AG04450 (cell line): ENCODE results near the gene TOX2. TPM values are rescaled to one million over a fixed set of nuclear protein-coding genes. Genes with fewer than 3 reads are reported as not detected.

Experiments used
- CTCF ChIA-PET: fragments of 300-600, 350-600 bp; formaldehyde crosslinking; extraction: SDS; loops from one replicate; lab custom pipeline; 2022; ENCODE audit warnings: antibody characterized with exemption, inconsistent platforms; lab: Charles Lee
- POLR2A ChIA-PET: fragments of 350-600 bp; formaldehyde crosslinking; extraction: SDS; loops from one replicate; lab custom pipeline; 2021; ENCODE audit warnings: antibody characterized with exemption, inconsistent platforms; lab: Yijun Ruan, JAX
- DNase-seq: peaks from one replicate; pipeline ENCODE4 v3.0.0-alpha.2; 2011; ENCODE audit warnings: low read depth, low spot score
- H3K27ac ChIP-seq: one replicate; pipeline ENCODE4 v1.5.1; 2012; ENCODE audit warnings: low read depth, low read length, control low read depth
- H3K27me3 ChIP-seq: one replicate; pipeline ENCODE4 v1.6.0; 2012; ENCODE audit warnings: low read length; ENCODE audit not compliant: control insufficient read depth, insufficient read depth
- H3K4me3 ChIP-seq: 2 replicates; pipeline ENCODE4 v1.5.1; 2011; ENCODE audit warnings: mild to moderate bottlenecking, low read depth, low read length, control low read depth
- H3K9me3 ChIP-seq: 2 replicates; pipeline ENCODE4 v1.5.1; 2012; ENCODE audit warnings: low read length; ENCODE audit not compliant: control insufficient read depth, insufficient read depth
- polyA plus RNA-seq: library from polyadenylated mRNA; depleted of rRNA; stranded (reverse); fragments of >200 nt; gene quantifications from 2 replicates; pipeline ENCODE4 v1.2.3, GENCODE V29; 2011
- TF ChIP-seq, protein P1 (sequence below): IDR thresholded peaks from 2 replicates; pipeline ENCODE4 v1.5.1; 2011; ENCODE audit warnings: low read depth, low read length, control low read depth, inconsistent platforms

The TOX2 gene
- polyA plus RNA-seq, 1 experiment = 10.6 TPM

DNA sequence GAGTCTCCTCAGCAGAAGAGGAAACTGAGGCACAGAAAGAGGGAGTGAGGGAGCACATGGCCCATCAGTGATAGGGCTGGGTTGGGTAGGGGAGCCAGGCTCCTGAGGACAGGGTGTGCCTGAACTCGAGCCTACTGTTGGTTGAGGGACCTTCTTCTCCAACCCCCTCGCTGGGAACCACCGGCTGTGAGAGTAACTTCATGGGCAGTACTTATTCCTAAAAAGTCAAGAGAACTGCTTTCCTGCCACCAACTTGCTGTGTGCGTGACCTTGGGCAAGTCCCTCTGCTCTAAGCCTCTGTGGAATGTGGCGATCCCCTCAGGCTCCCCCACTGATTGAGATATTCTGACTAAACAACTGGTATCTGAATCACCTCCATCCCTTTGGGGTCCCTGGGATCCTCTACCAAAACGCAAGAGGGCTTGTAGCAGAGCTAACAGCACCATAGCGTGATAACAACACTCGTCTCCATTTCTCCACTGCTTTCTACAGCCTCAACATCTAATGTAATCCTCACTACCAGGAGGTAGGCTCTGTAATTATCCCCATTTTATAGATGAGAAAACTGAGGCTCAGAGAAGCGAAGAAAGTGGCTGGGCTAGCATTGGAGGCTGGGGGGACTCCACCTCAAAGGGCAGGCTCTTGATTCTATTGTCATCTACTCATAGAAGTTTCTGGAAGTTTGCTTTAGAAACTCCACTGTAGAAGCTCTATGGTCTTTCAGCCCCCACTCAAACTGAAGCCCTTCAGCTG lies 196.3 kb downstream of the TOX2 start:
- DNase-seq = no peak
- Histone ChIP-seq H3K4me3 (no peak overlapping the region), H3K27ac (no peak overlapping the region), H3K27me3 (peaks cover 3% of the 10 kb centered on the region), H3K9me3 (peaks cover 5% of the 10 kb centered on the region; the same call in 1 of the 2 replicates)
- TF ChIP-seq, protein P1, sequence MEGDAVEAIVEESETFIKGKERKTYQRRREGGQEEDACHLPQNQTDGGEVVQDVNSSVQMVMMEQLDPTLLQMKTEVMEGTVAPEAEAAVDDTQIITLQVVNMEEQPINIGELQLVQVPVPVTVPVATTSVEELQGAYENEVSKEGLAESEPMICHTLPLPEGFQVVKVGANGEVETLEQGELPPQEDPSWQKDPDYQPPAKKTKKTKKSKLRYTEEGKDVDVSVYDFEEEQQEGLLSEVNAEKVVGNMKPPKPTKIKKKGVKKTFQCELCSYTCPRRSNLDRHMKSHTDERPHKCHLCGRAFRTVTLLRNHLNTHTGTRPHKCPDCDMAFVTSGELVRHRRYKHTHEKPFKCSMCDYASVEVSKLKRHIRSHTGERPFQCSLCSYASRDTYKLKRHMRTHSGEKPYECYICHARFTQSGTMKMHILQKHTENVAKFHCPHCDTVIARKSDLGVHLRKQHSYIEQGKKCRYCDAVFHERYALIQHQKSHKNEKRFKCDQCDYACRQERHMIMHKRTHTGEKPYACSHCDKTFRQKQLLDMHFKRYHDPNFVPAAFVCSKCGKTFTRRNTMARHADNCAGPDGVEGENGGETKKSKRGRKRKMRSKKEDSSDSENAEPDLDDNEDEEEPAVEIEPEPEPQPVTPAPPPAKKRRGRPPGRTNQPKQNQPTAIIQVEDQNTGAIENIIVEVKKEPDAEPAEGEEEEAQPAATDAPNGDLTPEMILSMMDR = no peak
- CTCF ChIA-PET = interaction anchor here (11.9 kb wide), 1 partner anchor 79 kb away, joined by 402 read pairs; the partner anchor contains the start of gene JPH2
- POLR2A ChIA-PET = no interaction called here

DNA sequence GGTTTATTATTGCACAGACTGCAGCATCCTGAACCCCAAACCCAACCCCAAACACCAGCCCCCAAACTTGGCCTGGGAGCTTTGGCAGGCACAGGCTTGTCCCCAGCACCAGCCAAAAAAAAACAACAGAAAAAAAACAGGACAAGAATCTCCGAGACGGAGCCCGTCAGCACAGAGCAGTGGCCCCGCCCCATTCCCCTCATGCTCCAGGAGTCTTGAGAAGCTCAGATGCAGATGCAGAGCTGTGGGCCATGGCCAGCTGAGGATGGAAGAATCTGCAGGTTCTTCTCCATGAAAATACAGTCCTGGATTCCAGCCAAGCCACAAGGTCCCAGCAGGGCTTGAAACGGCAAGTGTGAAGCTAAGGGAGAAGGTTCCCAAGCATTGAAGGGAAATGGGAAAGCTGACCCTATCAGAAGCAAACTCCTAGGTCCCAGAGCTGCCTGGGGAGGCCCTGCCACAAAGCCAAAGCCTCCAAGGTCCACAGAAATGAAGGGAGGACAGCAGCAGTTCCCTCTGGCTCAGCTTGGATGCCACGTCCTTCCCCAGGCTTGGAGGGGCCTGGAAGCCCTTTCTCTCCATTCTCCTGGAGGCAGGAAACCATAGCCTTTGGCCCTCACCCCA lies 197.2 kb downstream of the TOX2 start:
- H3K27ac ChIP-seq = no peak overlapping the region
- DNase-seq = no peak
- no peak overlapping the region for H3K4me3 ChIP-seq
- POLR2A ChIA-PET = no interaction called here
- H3K9me3 ChIP-seq = peaks cover 5% of the 10 kb centered on the region; the same call in 1 of the 2 replicates
- CTCF ChIA-PET = interaction anchor here (1.1 to 11.9 kb wide), 2 partner anchors 78 to 200 kb away, joined by 4 to 402 read pairs; partner anchors contain the start of genes FITM2 and JPH2
- TF ChIP-seq, protein P1 = no peak
- peaks cover 3% of the 10 kb centered on the region for H3K27me3 ChIP-seq

GRCh38 chr20:44112456-44112855 lies 197.8 kb downstream of the TOX2 start:
- CTCF ChIA-PET = interaction anchor here (1.0 to 11.9 kb wide), 3 partner anchors 78 to 574 kb away, joined by 3 to 402 read pairs (median 4); partner anchors contain the start of genes FITM2 and JPH2
- H3K27ac ChIP-seq = no peak overlapping the region
- TF ChIP-seq, protein P1 = no peak
- POLR2A ChIA-PET = no interaction called here
- DNase-seq = no peak
- peaks cover 3% of the 10 kb centered on the region for H3K27me3 ChIP-seq
- H3K4me3 ChIP-seq = no peak overlapping the region
- H3K9me3 ChIP-seq = peaks cover 5% of the 10 kb centered on the region; the same call in 1 of the 2 replicates

- Histone ChIP-seq H3K9me3 (no peaks in the 10 kb centered on the region; the same call in 1 of the 2 replicates), H3K27me3 (peaks cover 3% of the 10 kb centered on the region), H3K4me3 (no peak overlapping the region), H3K27ac (no peak overlapping the region)
- TF ChIP-seq, protein P1 = no peak
- ChIA-PET POLR2A (no interaction called here), CTCF (interaction anchor here (1.0 to 11.9 kb wide), 6 partner anchors 77 to 575 kb away, joined by 3 to 402 read pairs (median 4); partner anchors contain the start of genes FITM2 and JPH2)
- DNase-seq = no peak
Measured at GRCh38 chr20:44112889-44113617, 198.4 kb downstream of the TOX2 start.
